ENCODE results near the gene SLCO6A1.
"Not testable (repeated sequence)": the region's sequence is repeated elsewhere in the genome, so short reads cannot be mapped to it uniquely, and the experiment has no call there.

The SLCO6A1 gene, protein sequence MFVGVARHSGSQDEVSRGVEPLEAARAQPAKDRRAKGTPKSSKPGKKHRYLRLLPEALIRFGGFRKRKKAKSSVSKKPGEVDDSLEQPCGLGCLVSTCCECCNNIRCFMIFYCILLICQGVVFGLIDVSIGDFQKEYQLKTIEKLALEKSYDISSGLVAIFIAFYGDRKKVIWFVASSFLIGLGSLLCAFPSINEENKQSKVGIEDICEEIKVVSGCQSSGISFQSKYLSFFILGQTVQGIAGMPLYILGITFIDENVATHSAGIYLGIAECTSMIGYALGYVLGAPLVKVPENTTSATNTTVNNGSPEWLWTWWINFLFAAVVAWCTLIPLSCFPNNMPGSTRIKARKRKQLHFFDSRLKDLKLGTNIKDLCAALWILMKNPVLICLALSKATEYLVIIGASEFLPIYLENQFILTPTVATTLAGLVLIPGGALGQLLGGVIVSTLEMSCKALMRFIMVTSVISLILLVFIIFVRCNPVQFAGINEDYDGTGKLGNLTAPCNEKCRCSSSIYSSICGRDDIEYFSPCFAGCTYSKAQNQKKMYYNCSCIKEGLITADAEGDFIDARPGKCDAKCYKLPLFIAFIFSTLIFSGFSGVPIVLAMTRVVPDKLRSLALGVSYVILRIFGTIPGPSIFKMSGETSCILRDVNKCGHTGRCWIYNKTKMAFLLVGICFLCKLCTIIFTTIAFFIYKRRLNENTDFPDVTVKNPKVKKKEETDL

DNA sequence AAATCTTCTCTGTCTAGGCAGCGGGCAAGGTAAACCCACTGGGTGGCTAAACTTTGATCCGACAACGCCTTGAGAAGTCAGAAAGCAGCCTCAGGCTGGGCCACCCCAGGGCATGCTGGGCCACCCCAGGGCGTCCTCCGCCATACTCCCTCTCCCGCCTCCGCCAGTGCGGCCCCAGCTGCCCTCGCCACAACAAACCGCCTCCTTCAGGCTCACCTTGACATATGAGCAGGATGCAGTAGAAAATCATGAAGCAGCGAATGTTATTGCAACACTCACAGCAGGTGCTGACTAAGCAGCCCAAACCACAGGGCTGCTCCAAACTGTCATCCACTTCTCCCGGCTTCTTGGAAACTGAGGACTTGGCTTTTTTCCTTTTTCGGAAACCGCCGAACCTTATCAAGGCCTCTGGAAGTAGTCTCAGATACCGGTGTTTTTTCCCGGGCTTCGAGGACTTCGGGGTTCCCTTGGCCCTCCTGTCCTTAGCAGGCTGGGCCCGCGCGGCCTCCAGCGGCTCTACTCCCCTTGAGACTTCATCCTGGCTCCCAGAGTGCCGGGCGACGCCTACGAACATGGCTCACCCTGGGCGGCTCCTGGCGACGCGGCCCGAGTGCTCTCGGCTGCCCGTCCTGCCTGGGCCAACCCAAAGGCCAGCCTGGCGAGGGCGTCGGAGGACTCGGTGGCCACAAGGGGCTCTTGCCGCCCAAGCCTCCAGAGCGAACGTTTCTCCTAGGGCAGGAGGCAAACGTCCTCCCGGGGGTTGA lies at the start of gene SLCO6A1:
Gene SLCO6A1 (minus strand): TSS at position 731 of the 764 bp plus-strand sequence. CDS start 157 bp downstream, at position 574.
- in situ Hi-C loops (cut with MboI; ENCODE audit: low pct_unique_long_range_greater_than_20kb, low sequenced_read_pairs) = no loop called here
- no peak for DNase-seq

DNA sequence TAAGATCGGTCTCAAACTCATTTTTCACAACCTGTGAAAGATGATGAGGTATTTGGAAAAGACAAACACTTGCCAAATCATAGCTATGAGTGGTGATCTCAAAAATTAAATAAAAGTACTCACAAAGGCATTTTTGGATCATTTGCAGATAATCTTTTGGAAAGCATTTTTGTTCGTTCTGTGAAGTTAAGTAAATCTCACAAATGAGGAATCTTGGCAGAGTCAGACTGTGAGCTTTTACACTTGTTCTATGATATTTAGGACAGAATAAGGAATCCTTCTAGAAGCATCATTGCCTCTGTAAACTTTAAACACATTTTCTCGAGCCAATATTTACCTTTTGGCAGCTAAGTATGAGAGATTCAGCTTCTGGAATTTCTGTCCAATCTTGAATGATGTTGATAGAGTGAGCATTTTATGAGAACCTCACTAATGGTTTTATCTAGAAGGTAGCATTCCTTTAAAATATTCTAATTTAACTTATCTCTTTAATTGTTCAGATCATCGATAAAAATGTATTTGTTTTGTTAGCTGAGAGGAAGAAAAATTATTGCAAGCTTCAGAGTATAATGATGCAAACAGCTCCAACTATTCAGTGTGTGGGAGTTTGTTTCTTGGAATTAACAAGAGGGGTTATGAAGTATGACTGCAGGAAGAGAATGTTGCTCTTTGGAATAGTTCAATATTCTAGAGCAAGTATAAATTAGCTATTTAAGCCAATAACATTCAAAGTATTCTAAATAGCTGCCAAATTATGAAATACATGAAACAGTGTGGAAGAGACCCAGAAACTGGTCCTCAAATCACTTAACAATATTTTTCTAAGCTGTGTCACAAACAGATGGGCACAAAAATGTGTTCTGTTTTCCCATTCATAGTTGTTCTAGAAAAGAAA lies 48.6 kb upstream of the SLCO6A1 start:
- DNase-seq = no peak
- in situ Hi-C loops (cut with MboI; ENCODE audit: low pct_unique_long_range_greater_than_20kb, low sequenced_read_pairs) = no loop called here

DNA sequence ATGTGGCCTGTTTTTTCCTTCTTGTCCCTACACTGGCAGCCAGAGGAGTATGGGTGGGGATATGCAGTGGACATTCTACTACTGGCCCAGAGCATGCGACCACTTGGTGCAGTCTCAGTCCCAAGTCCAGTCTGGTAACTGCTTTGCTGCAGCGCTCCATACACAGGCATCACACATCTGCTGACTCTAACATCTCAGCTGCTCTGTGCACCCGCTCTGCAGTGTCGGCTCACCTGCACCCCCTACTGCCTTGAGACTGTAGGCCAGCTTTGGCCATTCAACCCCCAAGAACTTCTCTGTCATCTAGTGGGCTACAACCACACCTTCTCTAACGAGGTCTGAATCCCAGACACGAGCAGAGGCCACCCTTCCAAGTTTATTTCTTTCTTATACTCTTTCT lies 46.4 kb upstream of the SLCO6A1 start:
- in situ Hi-C loops (cut with MboI; ENCODE audit: low pct_unique_long_range_greater_than_20kb, low sequenced_read_pairs) = no loop called here

DNA sequence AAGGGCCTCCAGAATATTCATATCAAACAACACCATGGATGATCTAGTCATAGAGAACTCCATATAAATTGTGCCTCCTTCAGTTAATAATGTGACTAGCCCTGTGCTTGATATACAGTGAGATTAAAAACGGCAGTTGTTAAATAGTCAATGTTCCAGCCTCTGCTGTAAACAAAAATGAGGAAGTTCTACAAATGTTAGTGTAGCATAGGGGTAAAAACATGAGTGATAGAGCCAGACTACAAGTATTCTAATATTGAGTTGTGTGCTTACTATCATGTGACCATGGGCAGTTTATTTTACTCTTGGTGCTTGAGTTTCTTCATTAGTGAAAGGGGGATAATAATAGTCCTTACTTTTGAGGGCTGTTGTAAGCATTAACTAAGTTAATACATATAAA lies 43.3 kb upstream of the SLCO6A1 start:
- in situ Hi-C loops (cut with MboI; ENCODE audit: low pct_unique_long_range_greater_than_20kb, low sequenced_read_pairs) = no loop called here
- peak; percentile 28 for DNase-seq

More for the DNA sequence above, 46.4 kb upstream of the SLCO6A1 start:
- DNase-seq = peak; percentile 56

DNA sequence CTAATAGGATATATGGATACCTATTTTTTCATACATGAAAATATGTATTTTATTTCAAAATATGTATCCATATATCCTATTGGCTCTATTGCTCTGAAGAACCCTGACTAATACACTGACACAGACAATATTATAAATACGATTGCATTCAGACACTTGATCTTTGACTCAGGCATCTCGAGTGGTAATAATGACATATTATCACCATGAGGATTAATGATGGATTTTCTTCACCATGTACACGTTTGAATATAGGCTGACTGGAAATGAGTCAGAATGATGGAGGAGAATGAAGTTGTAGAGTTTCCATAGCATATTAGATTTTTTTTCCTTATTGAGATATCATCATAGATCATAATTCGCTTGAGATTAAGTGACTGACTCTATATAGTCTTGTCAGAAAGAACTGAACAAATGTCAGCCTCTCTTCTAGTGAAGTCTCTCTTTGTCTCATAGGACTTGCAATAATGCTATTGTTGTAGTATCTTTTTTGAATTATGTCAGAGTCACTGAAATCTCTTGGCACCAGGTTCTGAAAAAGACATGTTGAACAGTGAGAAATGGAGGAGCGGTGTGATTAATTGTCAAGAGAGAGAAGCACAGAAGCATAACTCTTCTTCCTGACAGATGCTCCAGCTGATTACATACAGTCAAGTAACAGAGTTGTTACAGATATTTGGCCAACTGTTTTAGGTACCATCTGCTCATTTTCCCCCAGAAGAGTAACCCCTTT lies 41.4 kb upstream of the SLCO6A1 start:
- DNase-seq = no peak
- in situ Hi-C loops (cut with MboI; ENCODE audit: low pct_unique_long_range_greater_than_20kb, low sequenced_read_pairs) = no loop called here

DNA sequence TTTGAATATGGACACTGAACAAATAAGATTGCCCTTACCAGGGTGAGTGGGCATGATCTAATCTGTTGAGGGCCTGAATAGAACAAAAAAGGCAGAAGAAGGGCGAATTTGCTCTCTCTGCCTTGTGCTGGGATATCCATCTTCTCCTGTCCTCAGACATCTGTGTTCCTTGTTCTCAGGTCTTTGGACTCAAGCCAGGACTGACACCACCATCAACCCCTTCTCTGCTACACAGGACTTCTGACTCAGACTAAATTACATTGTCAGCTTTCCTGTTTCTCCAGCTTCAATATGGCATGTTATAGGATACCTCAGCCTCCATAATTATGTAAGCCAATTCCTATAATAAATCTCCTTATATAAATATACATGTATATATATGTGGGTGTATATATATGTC lies 40.8 kb upstream of the SLCO6A1 start:
- DNase-seq = no peak

DNA sequence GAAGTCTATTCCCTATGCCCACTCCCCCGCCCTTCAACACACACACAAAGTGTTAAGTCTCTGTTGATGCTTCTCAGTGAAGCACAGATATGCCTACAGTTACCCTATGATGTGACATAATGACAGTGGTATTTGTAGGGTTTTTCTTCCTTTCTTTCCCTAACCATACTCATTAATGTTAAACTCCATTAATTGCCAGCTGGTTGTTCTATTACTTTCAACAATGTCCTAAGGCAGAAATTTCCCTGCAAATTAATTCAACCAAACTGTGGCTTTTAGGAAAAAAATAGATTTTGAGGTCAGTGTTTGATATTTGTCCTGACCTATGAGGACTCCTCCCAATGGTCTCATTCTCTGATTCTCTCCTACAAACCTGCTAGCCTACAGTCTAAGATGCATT lies 38.2 kb upstream of the SLCO6A1 start:
- in situ Hi-C loops (cut with MboI; ENCODE audit: low pct_unique_long_range_greater_than_20kb, low sequenced_read_pairs) = no loop called here
- DNase-seq = no peak

More for the DNA sequence above, 40.8 kb upstream of the SLCO6A1 start:
- in situ Hi-C loops (cut with MboI; ENCODE audit: low pct_unique_long_range_greater_than_20kb, low sequenced_read_pairs) = no loop called here

DNA sequence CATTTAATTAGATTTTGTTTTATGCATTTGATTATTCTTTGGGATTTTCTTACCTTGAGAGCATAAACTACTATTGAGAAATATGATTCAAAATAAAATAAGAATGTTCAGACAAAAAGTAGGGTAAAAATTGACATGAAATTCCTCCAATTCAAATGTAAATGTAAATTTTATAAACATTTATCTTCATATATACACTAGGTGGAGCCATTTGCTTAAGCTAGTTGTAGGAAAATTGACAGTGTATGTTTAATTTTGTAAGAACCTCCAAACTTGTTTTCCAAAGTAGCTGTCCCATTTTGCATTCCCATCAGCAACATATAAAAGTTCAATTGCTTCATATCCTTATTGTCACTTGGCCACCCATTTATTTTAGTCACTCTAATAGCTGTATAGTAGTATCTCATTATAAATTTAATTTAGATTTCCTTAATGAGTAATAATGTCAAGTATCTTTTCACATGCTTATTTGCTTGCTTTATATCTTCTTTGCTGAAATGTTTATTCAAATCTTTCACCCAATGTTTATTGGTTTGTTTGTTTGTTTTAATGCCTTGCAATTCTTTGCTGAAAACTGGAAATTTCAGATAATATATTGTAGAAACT lies 37.6 kb upstream of the SLCO6A1 start:
- peak; percentile 22 for DNase-seq

DNA sequence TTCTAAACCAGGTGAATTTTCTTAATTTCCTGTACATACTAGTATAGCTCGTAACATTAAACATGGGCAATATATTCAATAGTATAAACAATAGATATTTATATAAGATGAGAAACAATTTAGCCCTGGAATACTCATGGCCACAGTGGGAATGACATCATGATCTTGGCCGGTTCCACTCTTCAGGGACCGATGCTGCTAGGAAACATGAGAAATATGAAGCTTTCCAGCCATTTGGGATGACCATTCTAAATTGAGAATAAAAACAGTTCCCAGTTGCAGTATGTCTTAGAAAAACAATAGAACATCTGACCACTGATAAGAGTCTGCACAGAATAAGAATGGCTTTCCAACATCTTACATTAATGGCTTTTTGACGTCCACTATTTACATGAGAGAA lies 33.3 kb upstream of the SLCO6A1 start:
- no peak for DNase-seq
- in situ Hi-C loops (cut with MboI; ENCODE audit: low pct_unique_long_range_greater_than_20kb, low sequenced_read_pairs) = no loop called here

More for the DNA sequence above, 37.6 kb upstream of the SLCO6A1 start:
- in situ Hi-C loops (cut with MboI; ENCODE audit: low pct_unique_long_range_greater_than_20kb, low sequenced_read_pairs) = no loop called here

DNA sequence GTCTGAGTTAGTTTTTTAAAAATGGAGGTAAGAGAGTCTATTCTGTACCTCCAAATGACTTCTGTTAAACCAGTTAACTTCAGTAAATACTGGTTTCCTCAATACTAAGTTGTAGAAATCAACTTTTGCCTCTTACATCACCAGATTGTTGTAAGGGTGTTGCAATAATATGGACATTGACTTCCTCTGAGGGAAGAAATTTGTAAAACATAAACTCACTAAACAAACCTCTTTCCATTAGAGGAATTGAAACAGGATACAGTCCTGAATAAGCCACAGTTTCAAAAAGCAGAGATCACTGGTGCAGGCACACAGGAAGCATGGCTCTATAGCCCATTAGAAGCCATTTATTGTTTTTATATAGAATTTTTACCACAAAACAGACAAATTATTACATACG lies 32.7 kb upstream of the SLCO6A1 start:
- in situ Hi-C loops (cut with MboI; ENCODE audit: low pct_unique_long_range_greater_than_20kb, low sequenced_read_pairs) = no loop called here
- DNase-seq = peak; percentile 19

DNA sequence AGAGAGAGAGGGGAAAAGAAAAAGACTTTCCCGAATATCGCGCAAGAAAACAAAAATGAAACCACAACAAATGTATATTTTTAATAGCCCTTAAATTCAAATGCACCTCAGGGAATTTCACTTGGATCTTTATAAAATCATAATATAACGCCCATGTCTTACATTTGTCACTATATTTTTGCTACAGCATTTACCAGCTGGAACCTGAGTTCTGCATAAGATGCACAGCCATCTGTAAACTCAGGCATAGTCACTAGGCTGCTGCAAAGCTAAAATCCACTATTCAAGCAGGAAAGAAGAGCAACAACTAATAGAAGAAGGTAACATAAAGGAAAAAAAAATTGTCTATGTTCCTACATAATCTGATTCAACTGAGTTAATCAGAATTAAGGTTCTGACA lies 30.6 kb upstream of the SLCO6A1 start:
- in situ Hi-C loops (cut with MboI; ENCODE audit: low pct_unique_long_range_greater_than_20kb, low sequenced_read_pairs) = no loop called here

DNA sequence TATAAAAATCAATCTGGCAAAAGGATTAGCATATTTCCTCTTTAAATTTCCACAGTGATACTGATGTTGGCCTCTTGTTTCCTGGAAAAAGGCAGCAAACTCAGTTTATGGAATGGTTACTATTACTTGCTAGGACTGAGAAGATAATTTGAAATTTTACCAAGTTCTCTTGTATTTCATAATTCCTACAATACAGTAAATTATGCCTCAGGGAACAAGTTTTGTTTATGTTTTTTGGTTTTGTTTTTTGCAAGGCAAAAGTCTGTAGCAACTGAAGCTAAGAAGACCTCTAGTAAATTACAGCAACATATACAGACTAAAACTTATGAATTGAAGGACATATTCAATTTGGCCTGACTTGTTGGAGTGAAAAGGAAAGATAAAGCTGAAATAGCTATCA lies 30.2 kb upstream of the SLCO6A1 start:
- in situ Hi-C loops (cut with MboI; ENCODE audit: low pct_unique_long_range_greater_than_20kb, low sequenced_read_pairs) = no loop called here
- no peak for DNase-seq

More for the DNA sequence above, 30.6 kb upstream of the SLCO6A1 start:
- no peak for DNase-seq

DNA sequence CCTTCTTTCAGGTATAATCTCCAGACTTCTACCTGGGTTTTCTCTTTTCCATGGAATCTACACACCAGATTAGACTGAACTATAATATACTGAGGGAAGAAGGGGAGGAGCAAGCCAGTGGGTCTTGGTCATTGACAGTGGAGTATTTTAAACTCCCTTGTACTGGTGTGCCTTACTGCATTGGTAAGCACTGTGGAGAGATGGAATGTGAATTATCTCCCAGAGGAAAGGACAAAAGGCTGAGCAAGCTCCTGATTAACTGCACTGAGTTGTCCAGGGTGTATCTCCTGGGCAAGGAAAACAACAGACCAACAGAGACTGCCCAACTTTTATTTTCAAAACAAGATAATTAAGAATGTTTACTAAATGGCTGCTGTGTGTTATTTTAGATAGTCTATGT lies 29.8 kb upstream of the SLCO6A1 start:
- in situ Hi-C loops (cut with MboI; ENCODE audit: low pct_unique_long_range_greater_than_20kb, low sequenced_read_pairs) = no loop called here
- DNase-seq = no peak

DNA sequence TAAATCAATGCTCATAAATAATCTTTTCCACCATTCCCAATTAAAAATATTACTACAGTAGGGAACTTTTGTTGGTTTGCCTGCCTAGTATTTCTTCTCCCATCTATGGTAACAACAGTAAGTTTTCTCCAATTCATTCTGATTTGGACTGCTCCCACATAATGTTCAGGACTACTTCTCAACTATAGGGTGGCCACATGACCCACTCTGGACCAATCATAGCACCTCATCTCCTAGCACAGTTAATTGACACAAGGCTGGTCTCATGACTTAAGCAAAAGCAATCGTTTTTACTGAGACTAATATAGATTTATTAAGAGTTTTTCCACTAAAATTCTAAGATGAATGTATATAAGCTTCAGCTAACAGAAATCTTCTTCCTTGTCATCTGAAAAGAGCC lies 28.7 kb upstream of the SLCO6A1 start:
- in situ Hi-C loops (cut with MboI; ENCODE audit: low pct_unique_long_range_greater_than_20kb, low sequenced_read_pairs) = no loop called here
- DNase-seq = no peak

DNA sequence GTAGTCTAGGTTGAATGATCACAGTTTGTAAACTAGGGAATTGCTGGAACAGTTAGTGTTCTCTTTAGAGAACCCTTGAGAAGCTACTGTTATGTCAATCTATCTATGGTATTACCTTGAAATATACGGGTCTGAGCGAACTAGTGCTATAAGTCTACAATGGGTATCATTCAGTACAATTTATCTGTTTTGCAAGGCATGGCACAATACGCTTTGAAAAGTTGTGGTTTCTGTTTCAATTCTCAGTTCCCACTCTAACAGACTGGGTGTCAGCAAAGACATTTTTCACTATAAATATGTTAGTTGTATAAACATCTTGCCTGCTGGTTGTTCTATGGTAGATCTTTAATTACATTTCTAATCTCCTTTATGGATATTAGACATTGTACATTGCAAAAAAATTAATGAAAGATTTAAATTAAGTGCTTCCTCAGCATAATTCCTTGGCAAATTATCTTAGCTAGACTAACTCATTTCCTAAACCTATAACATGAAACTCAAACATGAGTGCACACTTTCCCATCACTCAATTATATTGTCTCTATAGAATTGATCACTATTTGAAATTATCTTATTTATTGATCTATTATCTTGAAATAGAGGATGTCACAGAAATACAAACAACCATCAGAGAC lies 24.9 kb upstream of the SLCO6A1 start:
- DNase-seq = no peak
- in situ Hi-C loops (cut with MboI; ENCODE audit: low pct_unique_long_range_greater_than_20kb, low sequenced_read_pairs) = no loop called here

DNA sequence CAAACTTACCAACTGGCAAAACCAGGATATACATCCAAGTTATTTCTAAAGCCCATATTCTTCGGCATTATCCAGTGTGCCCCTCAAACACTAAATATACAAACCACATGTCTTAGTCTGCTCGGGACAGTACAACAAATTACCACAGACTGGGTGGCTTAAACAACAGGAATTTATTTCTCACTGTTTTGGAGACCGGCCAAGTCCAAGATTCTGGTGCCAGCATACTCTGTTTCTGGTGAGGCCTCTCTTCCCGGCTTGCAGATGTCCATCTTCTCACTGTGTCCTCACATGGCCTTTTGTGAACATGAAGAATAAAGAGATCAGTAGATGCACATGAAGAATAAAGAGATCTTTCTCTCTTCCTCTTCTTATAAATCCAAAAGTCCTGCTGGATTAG lies 12.9 kb upstream of the SLCO6A1 start:
- in situ Hi-C loops (cut with MboI; ENCODE audit: low pct_unique_long_range_greater_than_20kb, low sequenced_read_pairs) = no loop called here
- no peak for DNase-seq

DNA sequence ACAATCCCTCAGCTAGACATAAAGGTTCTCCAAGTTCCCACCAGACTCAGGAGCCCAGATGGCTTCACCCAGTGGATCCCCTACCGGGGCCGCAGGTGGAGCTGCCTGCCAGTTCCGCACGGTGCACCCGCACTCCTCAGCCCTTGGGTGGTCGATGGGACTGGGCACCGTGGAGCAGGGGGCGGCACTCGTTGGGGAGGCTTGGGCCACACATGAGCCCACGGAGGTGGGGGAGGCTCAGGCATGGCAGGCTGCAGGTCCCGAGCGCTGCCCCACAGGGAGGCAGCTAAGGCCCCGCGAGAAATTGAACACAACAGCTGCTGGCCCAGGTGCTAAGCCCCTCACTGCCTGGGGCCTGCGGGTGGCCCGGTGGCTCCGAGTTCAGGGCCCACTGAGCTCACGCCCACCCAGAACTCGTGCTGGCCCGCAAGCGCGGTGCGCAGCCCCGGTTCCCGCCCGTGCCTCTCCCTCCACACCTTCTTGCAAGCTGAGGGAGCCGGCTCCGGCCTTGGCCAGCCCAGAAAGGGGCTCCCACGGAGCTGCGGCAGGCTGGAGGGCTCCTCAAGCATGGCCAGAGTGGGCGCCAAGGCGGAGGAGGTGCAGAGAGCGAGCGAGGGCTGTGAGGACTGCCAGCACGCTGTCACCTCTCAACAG lies 7.4 kb downstream of the SLCO6A1 start:
- DNase-seq; in situ Hi-C loops (cut with MboI; ENCODE audit: low pct_unique_long_range_greater_than_20kb, low sequenced_read_pairs): not testable (repeated sequence)

All from KBM-7 (cell line).